ENCODE results near the gene HS6ST2. TPM values are rescaled to one million over a fixed set of nuclear protein-coding genes. Genes with fewer than 3 reads are reported as not detected.

HS6ST2 gene
- total RNA-seq, 1 donor from 2014 or later = 43.2 TPM

DNA sequence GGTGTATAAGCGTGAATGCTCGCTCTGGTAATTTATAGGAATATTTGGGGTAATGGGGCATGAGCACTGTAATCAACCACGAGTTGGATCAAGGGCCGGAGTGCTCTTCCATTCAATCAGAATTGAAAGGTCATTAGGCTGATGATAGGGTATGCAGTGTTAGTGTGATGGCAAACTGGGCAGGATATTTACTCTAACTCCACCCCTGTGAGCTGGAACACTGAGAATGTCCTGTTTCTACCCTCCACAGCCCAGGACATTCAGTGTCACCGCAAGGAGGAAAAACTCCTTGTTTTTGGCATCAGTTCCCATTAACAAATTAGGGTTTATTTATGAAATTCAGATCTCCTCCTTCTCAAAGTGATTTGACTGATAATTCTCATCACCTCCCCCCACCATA, 137.8 kb downstream of the HS6ST2 start:
- no peak for DNase-seq (ENCODE audit: low spot score)
- Histone ChIP-seq H4K20me1 (ENCODE audit: low read depth) (peaks cover 12% of the 10 kb centered on the region), H3F3A (ENCODE audit: low read depth) (no peaks in the 10 kb centered on the region), H3K36me3 (no peaks in the 10 kb centered on the region), H3K4me1 (peaks cover 16% of the 10 kb centered on the region), H3K9ac (no peak overlapping the region), H3K27me3 (no peaks in the 10 kb centered on the region), H3K9me3 (ENCODE audit: low read depth) (no peaks in the 10 kb centered on the region), H3K4me3 (no peak overlapping the region), H3K4me2 (no peak overlapping the region), H3K79me2 (ENCODE audit: low read depth) (no peaks in the 10 kb centered on the region), H3K27ac (no peak overlapping the region), H2AFZ (replicated peaks) (no peak overlapping the region)
- TF ChIP-seq EZH2phosphoT487 (IDR thresholded peaks at IDR 0.05) (no peak), EZH2 (IDR thresholded peaks at IDR 0.05) (no peak)
- TF ChIP-seq, protein P1, sequence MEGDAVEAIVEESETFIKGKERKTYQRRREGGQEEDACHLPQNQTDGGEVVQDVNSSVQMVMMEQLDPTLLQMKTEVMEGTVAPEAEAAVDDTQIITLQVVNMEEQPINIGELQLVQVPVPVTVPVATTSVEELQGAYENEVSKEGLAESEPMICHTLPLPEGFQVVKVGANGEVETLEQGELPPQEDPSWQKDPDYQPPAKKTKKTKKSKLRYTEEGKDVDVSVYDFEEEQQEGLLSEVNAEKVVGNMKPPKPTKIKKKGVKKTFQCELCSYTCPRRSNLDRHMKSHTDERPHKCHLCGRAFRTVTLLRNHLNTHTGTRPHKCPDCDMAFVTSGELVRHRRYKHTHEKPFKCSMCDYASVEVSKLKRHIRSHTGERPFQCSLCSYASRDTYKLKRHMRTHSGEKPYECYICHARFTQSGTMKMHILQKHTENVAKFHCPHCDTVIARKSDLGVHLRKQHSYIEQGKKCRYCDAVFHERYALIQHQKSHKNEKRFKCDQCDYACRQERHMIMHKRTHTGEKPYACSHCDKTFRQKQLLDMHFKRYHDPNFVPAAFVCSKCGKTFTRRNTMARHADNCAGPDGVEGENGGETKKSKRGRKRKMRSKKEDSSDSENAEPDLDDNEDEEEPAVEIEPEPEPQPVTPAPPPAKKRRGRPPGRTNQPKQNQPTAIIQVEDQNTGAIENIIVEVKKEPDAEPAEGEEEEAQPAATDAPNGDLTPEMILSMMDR (IDR thresholded peaks at IDR 0.05) = no peak
- no peak overlapping the region for H3K4me3 Mint-ChIP-seq
- H3K27ac Mint-ChIP-seq = no peak overlapping the region
- H3K36me3 Mint-ChIP-seq = no peaks in the 10 kb centered on the region
- H3K4me1 Mint-ChIP-seq = peaks cover 29% of the 10 kb centered on the region
- no peaks in the 10 kb centered on the region for H3K9me3 Mint-ChIP-seq
- H3K27me3 Mint-ChIP-seq (ENCODE audit: insufficient read depth, low read depth) = peaks cover 2% of the 10 kb centered on the region

DNA sequence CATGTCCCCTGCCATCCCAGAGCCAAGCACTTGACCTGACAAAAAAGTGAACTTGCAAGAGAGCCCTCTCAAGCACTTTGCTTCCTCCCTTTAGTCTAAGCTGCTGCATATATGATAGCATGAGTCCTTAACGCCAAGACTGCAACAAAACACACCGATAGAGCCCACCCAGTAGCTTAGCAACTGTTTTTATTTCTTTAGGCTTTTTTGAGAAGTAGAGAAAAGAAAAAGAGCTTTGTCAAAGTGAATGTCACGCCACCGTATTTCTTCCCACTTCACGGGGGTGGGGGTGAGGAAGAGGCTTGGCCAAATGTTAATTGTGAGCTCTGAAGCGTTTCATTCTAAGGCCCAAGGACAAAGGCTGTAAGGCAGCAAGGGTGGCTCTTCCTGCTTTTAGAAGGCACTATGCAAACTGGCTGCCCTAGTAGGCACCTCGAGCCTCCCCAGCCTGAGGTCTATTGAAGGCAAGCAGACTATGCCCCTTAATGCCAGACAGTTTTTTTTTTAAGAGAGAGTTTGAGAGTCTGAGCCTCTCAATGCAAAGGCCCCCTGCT, 138.6 kb downstream of the HS6ST2 start:
- peaks cover 2% of the 10 kb centered on the region for H3K27me3 Mint-ChIP-seq (ENCODE audit: insufficient read depth, low read depth)
- no peaks in the 10 kb centered on the region for H3K79me2 ChIP-seq (ENCODE audit: low read depth)
- no peak overlapping the region for H3K4me2 ChIP-seq
- no peaks in the 10 kb centered on the region for H3K36me3 ChIP-seq
- H3K4me3 Mint-ChIP-seq = no peak overlapping the region
- no peaks in the 10 kb centered on the region for H3K36me3 Mint-ChIP-seq
- H4K20me1 ChIP-seq (ENCODE audit: low read depth) = peaks cover 12% of the 10 kb centered on the region
- no peaks in the 10 kb centered on the region for H3F3A ChIP-seq (ENCODE audit: low read depth)
- H3K9me3 Mint-ChIP-seq = no peaks in the 10 kb centered on the region
- no peaks in the 10 kb centered on the region for H3K27me3 ChIP-seq
- H3K9ac ChIP-seq = no peak overlapping the region
- H3K4me1 Mint-ChIP-seq = peaks cover 29% of the 10 kb centered on the region
- H3K4me1 ChIP-seq = peaks cover 16% of the 10 kb centered on the region
- H3K27ac Mint-ChIP-seq = peak overlapping the region; percentile 75
- no peak for DNase-seq (ENCODE audit: low spot score)
- no peak overlapping the region for H3K27ac ChIP-seq
- no peak overlapping the region for H3K4me3 ChIP-seq
- TF ChIP-seq EZH2 (IDR thresholded peaks at IDR 0.05) = no peak
- no peak for TF ChIP-seq EZH2phosphoT487 (IDR thresholded peaks at IDR 0.05)
- TF ChIP-seq, protein P1 (IDR thresholded peaks at IDR 0.05) = no peak
- no peaks in the 10 kb centered on the region for H3K9me3 ChIP-seq (ENCODE audit: low read depth)
- no peak overlapping the region for H2AFZ ChIP-seq (replicated peaks)

DNA sequence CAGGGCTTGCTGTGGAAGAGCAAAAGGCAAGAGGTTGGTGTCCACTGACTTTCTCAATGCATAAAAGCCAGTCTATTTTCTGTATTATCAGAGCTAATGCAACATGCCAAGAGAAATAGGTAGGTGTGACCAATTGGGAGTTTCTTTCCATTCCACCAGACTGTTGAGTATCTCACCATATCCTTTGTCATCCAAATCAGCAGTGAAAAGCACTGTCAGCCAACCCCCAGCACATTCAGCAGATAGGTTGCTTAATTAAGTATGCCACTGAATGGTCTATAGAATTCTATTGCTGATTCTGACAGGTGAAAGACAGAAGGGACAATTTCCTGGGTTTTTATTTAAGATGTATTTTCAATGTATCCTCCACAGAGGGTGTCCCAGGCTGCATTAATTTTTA, 139.8 kb downstream of the HS6ST2 start:
- no peaks in the 10 kb centered on the region for H3K36me3 Mint-ChIP-seq
- Histone ChIP-seq H4K20me1 (ENCODE audit: low read depth) (peaks cover 12% of the 10 kb centered on the region), H3K27me3 (no peaks in the 10 kb centered on the region), H3K9me3 (ENCODE audit: low read depth) (no peaks in the 10 kb centered on the region), H3K4me3 (no peak overlapping the region), H3K4me2 (peak overlapping the region; percentile 8), H2AFZ (replicated peaks) (no peak overlapping the region), H3F3A (ENCODE audit: low read depth) (no peaks in the 10 kb centered on the region), H3K27ac (no peak overlapping the region), H3K79me2 (ENCODE audit: low read depth) (no peaks in the 10 kb centered on the region), H3K4me1 (peaks cover 16% of the 10 kb centered on the region), H3K36me3 (no peaks in the 10 kb centered on the region), H3K9ac (no peak overlapping the region)
- peaks cover 29% of the 10 kb centered on the region for H3K4me1 Mint-ChIP-seq
- no peak for DNase-seq (ENCODE audit: low spot score)
- H3K9me3 Mint-ChIP-seq = no peaks in the 10 kb centered on the region
- peaks cover 2% of the 10 kb centered on the region for H3K27me3 Mint-ChIP-seq (ENCODE audit: insufficient read depth, low read depth)
- H3K4me3 Mint-ChIP-seq = no peak overlapping the region
- H3K27ac Mint-ChIP-seq = no peak overlapping the region
- TF ChIP-seq EZH2 (IDR thresholded peaks at IDR 0.05) = no peak
- TF ChIP-seq, protein P1 (IDR thresholded peaks at IDR 0.05) = no peak
- TF ChIP-seq EZH2phosphoT487 (IDR thresholded peaks at IDR 0.05) = no peak

Measured in neural progenitor cell (in vitro differentiated cells).